Measurements from ENCODE around the gene TCEANC2. TPM values are rescaled to one million over a fixed set of nuclear protein-coding genes. Genes with fewer than 3 reads are reported as not detected.

The TCEANC2 gene
- polyA plus RNA-seq, 4 donors = 1.3 to 5.1 (median 1.9) TPM

DNA sequence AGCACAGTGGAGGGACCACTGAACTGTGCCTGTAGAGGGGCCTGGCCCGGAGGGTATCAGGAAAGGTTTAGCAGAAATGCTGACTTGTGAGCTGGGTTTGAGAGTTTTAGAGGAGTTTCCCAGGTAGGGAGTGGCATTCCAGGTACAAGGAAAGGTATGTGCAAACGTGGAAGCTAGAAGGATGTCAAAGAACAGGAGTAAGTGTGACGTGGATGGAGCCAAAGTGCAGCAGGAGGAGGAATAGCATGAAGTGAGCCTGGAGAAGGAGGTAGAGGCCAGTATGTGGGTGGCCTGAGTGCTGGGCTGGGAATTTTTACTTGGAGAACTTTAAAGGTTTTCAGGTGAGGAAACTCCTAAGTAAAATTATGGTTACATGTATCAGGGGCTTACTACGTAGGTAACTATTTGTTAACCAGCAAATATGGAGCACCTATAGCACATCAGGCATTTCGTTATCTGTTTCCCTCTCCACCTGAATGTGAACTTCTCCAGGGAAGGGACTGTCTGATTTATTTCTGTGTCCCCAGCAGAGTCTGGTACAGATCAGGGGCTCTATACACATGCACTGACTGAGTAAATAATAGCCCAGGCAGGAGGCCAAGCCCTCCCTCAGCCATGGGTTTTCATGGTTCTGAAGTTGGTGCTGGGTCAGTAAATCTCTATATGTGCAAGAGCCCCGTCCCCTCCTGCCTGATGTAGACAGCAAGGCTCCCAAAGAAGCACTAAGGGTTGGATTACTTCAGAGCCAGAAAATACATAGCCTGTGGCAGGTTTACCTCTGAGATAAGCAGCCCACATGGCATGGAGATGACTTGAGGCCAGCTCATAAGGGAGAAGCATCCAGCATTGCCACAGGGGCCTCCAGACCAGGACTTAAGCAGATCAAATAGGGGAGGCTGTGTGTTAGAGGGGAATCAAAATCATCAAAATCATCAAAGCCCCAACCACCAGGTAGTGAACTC, 56.0 kb downstream of the TCEANC2 start:
- no peaks in the 10 kb centered on the region for H3K27me3 ChIP-seq (ENCODE audit: control insufficient read depth in 3 of 3, insufficient read depth in 3 of 3, low read length in 3 of 3)
- peaks cover 0 to 6% (median 0%) of the 10 kb centered on the region in 3 donors for H3K4me1 ChIP-seq (ENCODE audit: control insufficient read depth in 3 of 3, insufficient read depth in 2 of 3, low read depth in 1 of 3, low read length in 2 of 3)
- 67 to 84% (median 73%) methylated on average over 6 of the region's 6 CpGs for WGBS, 3 donors
- no peaks in the 10 kb centered on the region for H3K9me3 ChIP-seq (ENCODE audit: control insufficient read depth in 2 of 2, insufficient read depth in 1 of 2, low read depth in 1 of 2, low read length in 1 of 2)
- H3K36me3 ChIP-seq (ENCODE audit: control insufficient read depth in 3 of 3, insufficient read depth in 2 of 3, low read depth in 1 of 3, low read length in 3 of 3) = no peaks in the 10 kb centered on the region
- DNase-seq = peak in 1 of 2 donors; percentile 63
- H3K4me3 ChIP-seq (ENCODE audit: low read depth in 1 of 3, low read length in 3 of 3) = no peak overlapping the region
- FAIRE-seq = no peak
- H3K27ac ChIP-seq (ENCODE audit: low read depth in 1 of 3, low read length in 2 of 3) = no peak overlapping the region

GRCh38 chr1:54110996-54111395, 57.6 kb downstream of the TCEANC2 start:
- DNase-seq (no peak), FAIRE-seq (no peak)
- 93 to 96% (median 95%) methylated on average over 10 of the region's 10 CpGs for WGBS, 3 donors
- Histone ChIP-seq H3K4me1 (ENCODE audit: control insufficient read depth in 3 of 3, insufficient read depth in 2 of 3, low read depth in 1 of 3, low read length in 2 of 3) (peaks cover 0 to 6% (median 0%) of the 10 kb centered on the region in 3 donors), H3K27ac (ENCODE audit: low read depth in 1 of 3, low read length in 2 of 3) (no peak overlapping the region), H3K27me3 (ENCODE audit: control insufficient read depth in 3 of 3, insufficient read depth in 3 of 3, low read length in 3 of 3) (no peaks in the 10 kb centered on the region), H3K4me3 (ENCODE audit: low read depth in 1 of 3, low read length in 3 of 3) (no peak overlapping the region), H3K9me3 (ENCODE audit: control insufficient read depth in 2 of 2, insufficient read depth in 1 of 2, low read depth in 1 of 2, low read length in 1 of 2) (no peaks in the 10 kb centered on the region), H3K36me3 (ENCODE audit: control insufficient read depth in 3 of 3, insufficient read depth in 2 of 3, low read depth in 1 of 3, low read length in 3 of 3) (no peaks in the 10 kb centered on the region)

DNA sequence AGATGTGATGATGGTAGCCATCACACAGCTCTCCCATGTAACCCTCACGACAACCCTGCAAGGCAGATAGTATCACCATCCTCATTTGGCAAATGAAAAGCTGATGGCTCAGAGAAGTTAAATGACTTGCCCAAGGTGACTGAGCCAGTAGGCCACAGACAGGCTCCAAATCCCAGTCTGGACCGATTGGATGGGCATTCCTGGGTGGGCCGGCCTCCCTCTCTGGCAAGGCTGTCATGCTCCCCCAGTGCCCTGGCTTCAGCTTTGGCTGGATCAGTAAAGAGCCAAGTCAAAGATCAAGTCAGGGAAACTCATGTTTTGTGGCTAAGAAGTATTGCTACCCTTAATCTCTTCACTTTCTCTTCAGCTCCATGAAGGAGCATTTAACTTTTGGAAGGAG, 58.2 kb downstream of the TCEANC2 start:
- FAIRE-seq (no peak), DNase-seq (no peak)
- Histone ChIP-seq H3K4me3 (ENCODE audit: low read depth in 1 of 3, low read length in 3 of 3) (no peak overlapping the region), H3K27me3 (ENCODE audit: control insufficient read depth in 3 of 3, insufficient read depth in 3 of 3, low read length in 3 of 3) (no peaks in the 10 kb centered on the region), H3K4me1 (ENCODE audit: control insufficient read depth in 3 of 3, insufficient read depth in 2 of 3, low read depth in 1 of 3, low read length in 2 of 3) (peaks cover 0 to 6% (median 0%) of the 10 kb centered on the region in 3 donors), H3K9me3 (ENCODE audit: control insufficient read depth in 2 of 2, insufficient read depth in 1 of 2, low read depth in 1 of 2, low read length in 1 of 2) (no peaks in the 10 kb centered on the region), H3K36me3 (ENCODE audit: control insufficient read depth in 3 of 3, insufficient read depth in 2 of 3, low read depth in 1 of 3, low read length in 3 of 3) (no peaks in the 10 kb centered on the region), H3K27ac (ENCODE audit: low read depth in 1 of 3, low read length in 2 of 3) (no peak overlapping the region)
- WGBS, 3 donors = 75 to 91% (median 85%) methylated on average over 3 of the region's 3 CpGs

GRCh38 chr1:54112027-54112426, 58.6 kb downstream of the TCEANC2 start:
- peaks cover 0 to 6% (median 0%) of the 10 kb centered on the region in 3 donors for H3K4me1 ChIP-seq (ENCODE audit: control insufficient read depth in 3 of 3, insufficient read depth in 2 of 3, low read depth in 1 of 3, low read length in 2 of 3)
- no peaks in the 10 kb centered on the region for H3K36me3 ChIP-seq (ENCODE audit: control insufficient read depth in 3 of 3, insufficient read depth in 2 of 3, low read depth in 1 of 3, low read length in 3 of 3)
- no peaks in the 10 kb centered on the region for H3K27me3 ChIP-seq (ENCODE audit: control insufficient read depth in 3 of 3, insufficient read depth in 3 of 3, low read length in 3 of 3)
- WGBS, 3 donors = 93 to 94% (median 93%) methylated on average over 7 of the region's 7 CpGs
- no peak for FAIRE-seq
- H3K9me3 ChIP-seq (ENCODE audit: control insufficient read depth in 2 of 2, insufficient read depth in 1 of 2, low read depth in 1 of 2, low read length in 1 of 2) = no peaks in the 10 kb centered on the region
- H3K27ac ChIP-seq (ENCODE audit: low read depth in 1 of 3, low read length in 2 of 3) = no peak overlapping the region
- DNase-seq = no peak
- H3K4me3 ChIP-seq (ENCODE audit: low read depth in 1 of 3, low read length in 3 of 3) = no peak overlapping the region

DNA sequence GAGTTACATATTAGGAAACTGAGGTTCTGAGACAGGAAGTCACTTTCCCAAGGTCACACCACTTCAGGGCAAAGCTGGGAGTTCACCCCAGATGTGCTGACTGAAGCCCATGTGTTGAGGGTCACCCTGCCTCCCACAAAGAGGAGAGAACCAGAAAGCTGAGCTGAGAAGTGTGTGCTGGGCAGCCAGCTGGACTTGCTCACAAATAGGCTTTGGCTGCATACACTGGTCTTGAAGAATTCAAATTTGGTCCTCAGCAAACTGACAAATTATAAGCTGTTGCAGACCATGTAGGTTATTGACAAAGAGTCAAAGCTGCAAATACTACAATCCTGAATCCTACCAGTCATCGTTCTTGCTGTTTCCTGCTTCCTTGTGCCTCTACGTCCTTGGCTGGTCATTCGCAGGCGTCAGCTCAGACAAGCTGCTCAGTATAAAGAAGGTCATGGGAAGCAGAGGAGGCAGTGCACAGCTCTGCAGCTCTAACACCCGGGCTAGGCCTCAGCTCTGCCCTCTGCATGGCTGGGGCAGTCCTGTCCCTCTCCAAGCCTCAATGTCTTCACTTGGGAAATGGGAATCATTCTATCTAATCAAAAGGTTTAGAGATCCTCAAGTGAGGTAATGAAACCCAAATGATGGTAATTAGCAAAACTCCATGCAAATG, 59.4 kb downstream of the TCEANC2 start:
- Histone ChIP-seq H3K27me3 (ENCODE audit: control insufficient read depth in 3 of 3, insufficient read depth in 3 of 3, low read length in 3 of 3) (no peaks in the 10 kb centered on the region), H3K4me3 (ENCODE audit: low read depth in 1 of 3, low read length in 3 of 3) (no peak overlapping the region), H3K36me3 (ENCODE audit: control insufficient read depth in 3 of 3, insufficient read depth in 2 of 3, low read depth in 1 of 3, low read length in 3 of 3) (no peaks in the 10 kb centered on the region), H3K4me1 (ENCODE audit: control insufficient read depth in 3 of 3, insufficient read depth in 2 of 3, low read depth in 1 of 3, low read length in 2 of 3) (peaks cover 0 to 6% (median 0%) of the 10 kb centered on the region in 3 donors), H3K27ac (ENCODE audit: low read depth in 1 of 3, low read length in 2 of 3) (no peak overlapping the region), H3K9me3 (ENCODE audit: control insufficient read depth in 2 of 2, insufficient read depth in 1 of 2, low read depth in 1 of 2, low read length in 1 of 2) (no peaks in the 10 kb centered on the region)
- no peak for DNase-seq
- WGBS, 3 donors = 70 to 93% (median 84%) methylated on average over 5 of the region's 5 CpGs
- FAIRE-seq = no peak

DNA sequence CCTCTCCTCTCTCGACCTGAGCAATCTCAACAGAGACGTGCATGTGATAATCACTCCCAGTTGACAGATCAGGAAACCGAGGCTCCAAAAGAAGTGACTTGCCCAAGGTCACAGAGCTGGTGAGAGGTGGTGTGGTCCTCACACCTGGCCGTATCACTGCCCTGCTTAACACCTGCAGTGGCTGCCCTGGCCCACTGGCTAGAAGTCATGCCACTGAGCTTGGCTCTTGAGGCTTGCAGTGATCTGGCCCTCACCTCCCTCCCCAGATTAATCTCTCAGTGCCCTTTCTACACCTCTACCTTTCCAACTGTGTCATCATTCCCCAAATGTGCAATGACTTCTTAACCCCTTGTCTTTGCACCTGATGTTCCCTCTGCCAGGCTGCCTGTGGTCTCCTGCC, 60.6 kb downstream of the TCEANC2 start:
- Histone ChIP-seq H3K36me3 (ENCODE audit: control insufficient read depth in 3 of 3, insufficient read depth in 2 of 3, low read depth in 1 of 3, low read length in 3 of 3) (no peaks in the 10 kb centered on the region), H3K4me1 (ENCODE audit: control insufficient read depth in 3 of 3, insufficient read depth in 2 of 3, low read depth in 1 of 3, low read length in 2 of 3) (peaks cover 0 to 6% (median 0%) of the 10 kb centered on the region in 3 donors), H3K9me3 (ENCODE audit: control insufficient read depth in 2 of 2, insufficient read depth in 1 of 2, low read depth in 1 of 2, low read length in 1 of 2) (no peaks in the 10 kb centered on the region), H3K27ac (ENCODE audit: low read depth in 1 of 3, low read length in 2 of 3) (no peak overlapping the region), H3K4me3 (ENCODE audit: low read depth in 1 of 3, low read length in 3 of 3) (no peak overlapping the region), H3K27me3 (ENCODE audit: control insufficient read depth in 3 of 3, insufficient read depth in 3 of 3, low read length in 3 of 3) (no peaks in the 10 kb centered on the region)
- DNase-seq = no peak
- 81 to 88% (median 86%) methylated on average over 4 of the region's 4 CpGs for WGBS, 3 donors
- FAIRE-seq = no peak

GRCh38 chr1:54114955-54115354, 61.5 kb downstream of the TCEANC2 start:
- Histone ChIP-seq H3K4me3 (ENCODE audit: low read depth in 1 of 3, low read length in 3 of 3) (no peak overlapping the region), H3K4me1 (ENCODE audit: control insufficient read depth in 3 of 3, insufficient read depth in 2 of 3, low read depth in 1 of 3, low read length in 2 of 3) (no peaks in the 10 kb centered on the region), H3K9me3 (ENCODE audit: control insufficient read depth in 2 of 2, insufficient read depth in 1 of 2, low read depth in 1 of 2, low read length in 1 of 2) (no peaks in the 10 kb centered on the region), H3K27me3 (ENCODE audit: control insufficient read depth in 3 of 3, insufficient read depth in 3 of 3, low read length in 3 of 3) (no peaks in the 10 kb centered on the region), H3K36me3 (ENCODE audit: control insufficient read depth in 3 of 3, insufficient read depth in 2 of 3, low read depth in 1 of 3, low read length in 3 of 3) (no peaks in the 10 kb centered on the region), H3K27ac (ENCODE audit: low read depth in 1 of 3, low read length in 2 of 3) (no peak overlapping the region)
- WGBS, 3 donors = 81 to 82% (median 81%) methylated on average over 6 of the region's 6 CpGs
- no peak for FAIRE-seq
- DNase-seq = no peak

- no peak for FAIRE-seq
- no peaks in the 10 kb centered on the region for H3K4me1 ChIP-seq (ENCODE audit: control insufficient read depth in 3 of 3, insufficient read depth in 2 of 3, low read depth in 1 of 3, low read length in 2 of 3)
- H3K27ac ChIP-seq (ENCODE audit: low read depth in 1 of 3, low read length in 2 of 3) = no peak overlapping the region
- H3K27me3 ChIP-seq (ENCODE audit: control insufficient read depth in 3 of 3, insufficient read depth in 3 of 3, low read length in 3 of 3) = no peaks in the 10 kb centered on the region
- H3K9me3 ChIP-seq (ENCODE audit: control insufficient read depth in 2 of 2, insufficient read depth in 1 of 2, low read depth in 1 of 2, low read length in 1 of 2) = no peaks in the 10 kb centered on the region
- H3K4me3 ChIP-seq (ENCODE audit: low read depth in 1 of 3, low read length in 3 of 3) = no peak overlapping the region
- no peak for DNase-seq
- WGBS, 3 donors = 83 to 95% (median 90%) methylated on average over 3 of the region's 3 CpGs
- H3K36me3 ChIP-seq (ENCODE audit: control insufficient read depth in 3 of 3, insufficient read depth in 2 of 3, low read depth in 1 of 3, low read length in 3 of 3) = no peaks in the 10 kb centered on the region
Observed at GRCh38 chr1:54115520-54115919, 62.1 kb downstream of the TCEANC2 start.

Measured in small intestine (tissue), 7 donors.